Nasal cavity respiratory epithelium epithelial cell of viscerocranial mucosa (primary cell): Measurements from ENCODE around the gene SORT1. TPM values are rescaled to one million over a fixed set of nuclear protein-coding genes. Genes with fewer than 3 reads are reported as not detected.

Source experiments
- total RNA-seq: library from RNA; depleted of rRNA; stranded (reverse); fragments of >200 nt; gene quantifications from 2 replicates; pipeline ENCODE4 v1.2.3, GENCODE V29; 2014

The SORT1 gene
- total RNA-seq = 9.2 and 28.4 TPM in 2 replicates

DNA sequence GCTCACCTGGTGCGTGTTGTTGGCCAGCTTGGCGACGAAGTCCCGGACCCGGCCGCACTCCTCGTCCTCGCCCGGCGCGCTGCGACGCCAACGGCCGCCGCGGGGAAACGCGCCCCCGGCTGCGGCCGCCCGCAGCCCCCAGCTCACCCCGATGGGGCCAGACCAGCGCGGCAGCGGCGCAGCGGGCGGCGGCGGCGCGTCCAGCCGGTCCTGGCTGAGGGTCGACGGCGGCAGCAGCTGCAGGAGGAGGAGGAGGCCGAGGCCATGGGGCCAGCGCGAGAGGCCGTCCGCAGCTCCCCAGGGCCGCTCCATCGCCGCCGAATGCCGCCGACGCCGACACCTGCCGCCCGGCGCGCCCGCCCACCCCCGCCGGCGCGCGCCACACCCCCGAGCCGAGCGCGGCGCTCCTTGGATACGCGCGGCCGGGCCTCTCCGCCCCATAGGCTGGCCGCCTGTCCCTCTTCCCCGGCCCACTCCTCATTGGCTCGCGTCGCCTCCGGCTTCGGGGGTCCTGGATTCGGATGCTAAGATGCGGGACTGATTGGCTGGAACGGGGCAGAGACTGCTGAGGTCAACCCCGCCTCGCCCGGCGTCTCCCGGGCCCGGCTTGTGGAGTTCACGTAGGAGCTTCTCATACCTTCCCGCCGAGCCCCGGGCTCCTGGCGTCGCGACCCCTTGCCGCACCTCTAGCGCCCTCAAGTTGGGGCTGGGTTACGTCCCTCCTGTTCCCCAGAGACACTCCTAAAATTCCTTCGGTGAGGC lies at the start of gene SORT1:
TSS of gene SORT1 (minus strand) at position 338 of the 762 bp plus-strand sequence. CDS start at position 312, 26 bp downstream.

DNA sequence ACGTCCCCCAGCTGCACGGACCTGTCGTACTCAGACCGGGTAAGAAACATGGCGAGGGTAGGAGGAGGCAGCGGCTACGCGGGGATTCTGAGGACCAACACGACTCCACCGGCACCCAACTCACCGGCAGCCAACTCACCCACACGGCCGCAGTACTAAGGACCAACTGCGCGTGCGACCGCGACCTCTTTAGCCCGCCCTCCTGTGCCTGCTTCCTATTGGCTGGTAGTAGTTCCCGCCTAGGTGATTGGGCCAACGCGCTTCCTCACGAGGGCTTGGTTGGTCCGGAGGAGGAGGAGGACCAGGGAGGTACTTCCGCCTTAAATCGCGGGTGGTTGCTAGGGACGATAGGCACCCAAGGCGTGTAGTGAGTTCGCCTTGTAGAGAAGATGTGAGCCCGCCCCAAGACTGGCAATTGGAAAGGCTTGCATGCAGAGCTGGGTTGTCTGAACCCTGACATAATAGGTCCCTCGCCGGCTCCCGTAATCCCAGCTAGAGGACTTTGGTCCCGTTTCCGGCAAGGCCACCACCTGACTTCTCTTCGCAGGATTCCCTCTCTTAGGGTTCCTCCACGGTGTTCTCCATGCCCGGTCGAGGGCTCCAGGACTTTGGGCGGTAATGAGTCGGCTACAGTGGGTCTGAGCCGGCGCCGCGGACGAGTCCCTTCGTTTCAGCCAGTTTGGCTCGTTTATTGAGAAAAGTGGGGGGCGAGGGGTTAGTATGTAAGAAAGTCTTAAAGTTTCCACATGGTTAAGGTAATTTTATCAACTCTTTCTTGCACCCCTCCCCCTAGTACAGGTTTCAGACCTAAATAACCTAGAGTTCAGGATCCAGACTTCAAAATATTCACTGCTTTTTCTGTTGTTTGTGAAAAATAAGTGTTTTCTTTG lies 28.8 kb upstream of the SORT1 start, which contains the start of gene PSMA5:
TSS of gene PSMA5 (minus strand) at position 168 of the 890 bp plus-strand sequence. CDS start at position 50, 118 bp downstream.

DNA sequence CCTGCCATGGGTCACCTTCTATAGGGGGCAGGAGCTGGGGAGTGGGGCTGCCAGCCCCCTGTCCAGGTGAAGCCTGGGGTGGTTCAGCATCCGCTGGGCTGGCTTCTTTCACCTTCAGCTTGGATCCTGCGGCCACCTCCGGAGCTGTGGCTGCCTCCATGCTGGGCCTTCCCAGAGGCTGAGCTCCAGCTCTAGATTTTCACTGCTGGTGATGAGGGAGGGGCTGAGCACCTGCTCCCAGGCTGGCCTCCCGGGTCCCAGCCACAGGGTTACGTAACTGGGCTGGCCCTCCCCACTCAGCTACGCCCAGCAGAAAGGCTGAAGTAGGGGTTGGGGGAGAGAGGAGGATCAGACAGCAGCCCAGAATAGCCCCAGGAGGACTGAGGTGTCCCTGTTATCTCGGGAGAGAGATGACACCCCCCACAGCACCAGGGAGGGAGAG lies 90.9 kb downstream of the SORT1 start, which contains the start of gene MYBPHL:
TSS of gene MYBPHL (minus strand) at position 180 of the 442 bp plus-strand sequence. CDS start at position 160, 20 bp downstream.

DNA sequence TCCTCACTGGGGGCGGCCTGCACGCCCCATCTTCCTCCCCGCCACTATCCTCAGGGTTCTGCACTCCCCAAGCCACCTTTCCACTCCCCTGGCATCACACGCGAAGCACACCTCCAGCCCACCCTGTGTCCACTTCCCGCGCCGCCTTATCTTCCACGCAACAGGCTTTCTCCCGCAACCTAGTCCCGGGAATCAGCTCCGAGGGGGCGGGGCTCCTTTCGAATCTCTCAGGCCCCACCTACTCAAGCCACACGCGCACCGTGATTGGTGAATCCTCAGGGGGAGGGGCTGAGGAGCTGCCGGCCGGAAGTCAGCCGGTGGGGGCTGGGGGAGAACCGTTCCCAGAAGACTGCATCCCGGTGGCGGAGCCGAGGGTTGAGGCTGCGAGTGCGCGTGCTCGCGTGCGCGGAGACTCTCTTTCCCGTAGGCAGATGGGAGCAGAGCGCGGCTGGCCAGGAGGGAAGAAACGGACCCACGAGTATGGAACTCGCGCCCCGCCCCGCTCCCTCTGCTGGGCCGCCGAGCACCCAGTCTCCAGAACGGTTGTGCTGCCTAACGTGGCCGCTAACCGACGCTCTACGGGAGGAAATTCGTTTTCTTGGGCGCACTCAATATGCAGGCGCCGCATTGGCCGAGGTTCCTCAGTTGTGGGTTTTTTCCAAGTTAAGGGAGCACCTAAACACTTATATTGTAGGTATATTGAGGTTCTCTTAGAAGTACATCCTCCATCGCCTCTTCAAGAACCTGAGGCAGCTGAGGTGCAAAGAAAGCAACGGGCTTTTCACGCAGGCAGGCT lies 114.6 kb downstream of the SORT1 start, which contains the start of gene PSRC1:
TSS of gene PSRC1 (minus strand) at position 194 of the 796 bp plus-strand sequence.

Other genes starting within 250 kb of the SORT1 start
- 492 and 515 TPM in 2 replicates for gene SARS1, start 184.0 kb downstream of the SORT1 start, total RNA-seq
- 14.7 and 117 TPM in 2 replicates for gene CELSR2, start 148.4 kb downstream of the SORT1 start, total RNA-seq
- gene PSRC1, start 114.8 kb downstream of the SORT1 start, total RNA-seq = 0.68 and 1.4 TPM in 2 replicates
- gene MYBPHL, start 90.9 kb downstream of the SORT1 start, total RNA-seq = not detected in 2 replicates
- 36.9 and 37.3 TPM in 2 replicates for gene PSMA5, start 28.5 kb upstream of the SORT1 start, total RNA-seq
- not detected in 2 replicates for gene SYPL2, start 68.6 kb upstream of the SORT1 start, total RNA-seq
- 1.2 and 2.1 TPM in 2 replicates for gene ATXN7L2, start 86.0 kb upstream of the SORT1 start, total RNA-seq
- 5.1 and 11.9 TPM in 2 replicates for gene CYB561D1, start 96.2 kb upstream of the SORT1 start, total RNA-seq
- gene AMIGO1, start 111.8 kb upstream of the SORT1 start, total RNA-seq = 0.34 and 1.6 TPM in 2 replicates
- gene GPR61, start 142.0 kb upstream of the SORT1 start, total RNA-seq = under 0.01 TPM in 1 of 2 replicates, not detected in the other
- 16.4 and 17.9 TPM in 2 replicates for gene GNAI3, start 150.7 kb upstream of the SORT1 start, total RNA-seq
- gene GNAT2, start 221.7 kb upstream of the SORT1 start, total RNA-seq = 0.14 TPM in 1 of 2 replicates, not detected in the other
- gene AMPD2, start 221.9 kb upstream of the SORT1 start, total RNA-seq = 19.5 and 32.0 TPM in 2 replicates